Neural crest cell (in vitro differentiated cells): ENCODE data around the gene MYO16. TPM values are rescaled to one million over a fixed set of nuclear protein-coding genes. Genes with fewer than 3 reads are reported as not detected.
A peak's percentile ranks its signal among the peaks of the same experiment; 100 is the strongest.

Experiments
- DNase-seq: peaks from one replicate; pipeline ENCODE4 v3.0.0; 2021; ENCODE audit warnings: low read depth, mixed read lengths, low spot score
- H3K27ac Mint-ChIP-seq: one replicate; pipeline ENCODE4 v1.8.0; 2021; ENCODE audit warnings: mild to moderate bottlenecking, mixed read lengths; ENCODE audit not compliant: unreplicated experiment
- H3K27me3 Mint-ChIP-seq: 2 replicates; pipeline ENCODE4 v1.8.0; 2021; ENCODE audit warnings: low read depth, mild to moderate bottlenecking, mixed read lengths
- H3K36me3 Mint-ChIP-seq: 2 replicates; pipeline ENCODE4 v1.8.0; 2021; ENCODE audit warnings: low read depth, mild to moderate bottlenecking, mixed read lengths
- H3K4me1 Mint-ChIP-seq: 2 replicates; pipeline ENCODE4 v1.8.0; 2021; ENCODE audit warnings: mixed read lengths
- H3K4me3 Mint-ChIP-seq: one replicate; pipeline ENCODE4 v1.8.0; 2021; ENCODE audit warnings: mild to moderate bottlenecking, mixed read lengths
- H3K9me3 Mint-ChIP-seq: 2 replicates; pipeline ENCODE4 v1.8.0; 2021; ENCODE audit warnings: mixed read lengths
- total RNA-seq: library from RNA; stranded (reverse); gene quantifications from 2 replicates; pipeline ENCODE4 v1.2.1, GENCODE V29; 2021
- TF ChIP-seq, protein P1 (sequence below): fragments of 200-600 bp; sonication (generic); conservative IDR thresholded peaks from 2 replicates; pipeline ENCODE4 v1.5.0; 2021; ENCODE audit warnings: antibody characterized with exemption, mild to moderate bottlenecking

MYO16 gene
- total RNA-seq, 1 donor from 2014 or later: 3.3 TPM

DNA sequence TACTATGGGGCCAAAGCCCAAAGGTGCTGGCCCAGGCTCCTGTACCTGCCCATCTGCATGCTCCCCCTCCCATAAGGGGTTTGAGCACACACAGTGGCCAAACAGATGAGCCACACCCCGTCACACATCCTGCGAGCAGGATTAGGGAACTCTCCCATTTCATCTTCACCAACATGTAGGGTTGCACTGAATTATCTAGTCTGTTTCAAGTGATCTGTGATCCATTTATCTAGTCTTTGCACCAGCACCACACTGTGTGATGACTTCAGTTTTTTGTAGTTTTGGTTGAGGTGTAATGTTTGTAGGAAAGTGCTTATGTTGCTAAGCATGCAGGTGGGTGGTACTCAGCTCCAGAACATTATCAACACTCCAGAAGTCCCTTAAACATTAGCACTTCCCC lies 249.3 kb downstream of the MYO16 start:
- Mint-ChIP-seq H3K36me3 (peaks cover 7% of the 10 kb centered on the region), H3K27ac (no peak overlapping the region), H3K27me3 (no peaks in the 10 kb centered on the region), H3K4me1 (no peaks in the 10 kb centered on the region), H3K4me3 (no peak overlapping the region), H3K9me3 (peaks cover 10% of the 10 kb centered on the region)
- TF ChIP-seq, protein P1, sequence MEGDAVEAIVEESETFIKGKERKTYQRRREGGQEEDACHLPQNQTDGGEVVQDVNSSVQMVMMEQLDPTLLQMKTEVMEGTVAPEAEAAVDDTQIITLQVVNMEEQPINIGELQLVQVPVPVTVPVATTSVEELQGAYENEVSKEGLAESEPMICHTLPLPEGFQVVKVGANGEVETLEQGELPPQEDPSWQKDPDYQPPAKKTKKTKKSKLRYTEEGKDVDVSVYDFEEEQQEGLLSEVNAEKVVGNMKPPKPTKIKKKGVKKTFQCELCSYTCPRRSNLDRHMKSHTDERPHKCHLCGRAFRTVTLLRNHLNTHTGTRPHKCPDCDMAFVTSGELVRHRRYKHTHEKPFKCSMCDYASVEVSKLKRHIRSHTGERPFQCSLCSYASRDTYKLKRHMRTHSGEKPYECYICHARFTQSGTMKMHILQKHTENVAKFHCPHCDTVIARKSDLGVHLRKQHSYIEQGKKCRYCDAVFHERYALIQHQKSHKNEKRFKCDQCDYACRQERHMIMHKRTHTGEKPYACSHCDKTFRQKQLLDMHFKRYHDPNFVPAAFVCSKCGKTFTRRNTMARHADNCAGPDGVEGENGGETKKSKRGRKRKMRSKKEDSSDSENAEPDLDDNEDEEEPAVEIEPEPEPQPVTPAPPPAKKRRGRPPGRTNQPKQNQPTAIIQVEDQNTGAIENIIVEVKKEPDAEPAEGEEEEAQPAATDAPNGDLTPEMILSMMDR: no peak
- no peak for DNase-seq

DNA sequence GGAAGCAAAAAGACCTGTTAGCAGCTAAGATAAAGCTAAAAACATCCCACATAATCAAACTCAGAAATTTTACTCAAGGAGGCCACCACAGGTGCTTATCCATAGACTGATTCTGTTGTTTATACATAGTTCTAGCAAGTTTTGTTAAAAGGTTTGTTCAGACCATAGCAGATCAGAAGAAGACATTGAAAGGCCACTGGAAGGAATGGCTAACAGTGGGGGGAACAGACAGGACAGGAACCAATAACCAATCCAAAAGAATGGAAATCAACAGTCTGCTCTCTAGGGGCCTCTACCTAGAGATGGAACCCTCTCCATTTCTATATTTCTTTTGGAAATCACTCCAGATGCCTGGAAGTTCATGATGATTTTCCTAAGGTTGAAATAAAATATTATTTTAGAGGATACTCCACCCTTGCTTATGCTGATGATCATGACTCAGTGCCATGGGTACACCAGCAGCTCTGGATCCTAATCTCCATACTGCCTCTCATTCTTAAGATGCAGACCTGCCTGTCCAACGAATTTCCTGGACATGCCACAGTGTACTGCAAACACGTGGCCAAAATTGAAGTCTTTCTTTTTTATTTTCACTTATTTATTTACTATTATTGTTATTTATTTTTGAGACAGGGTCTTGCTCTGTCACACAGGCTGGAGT lies 260.0 kb downstream of the MYO16 start:
- H3K9me3 Mint-ChIP-seq: no peaks in the 10 kb centered on the region
- no peaks in the 10 kb centered on the region for H3K36me3 Mint-ChIP-seq
- no peak overlapping the region for H3K27ac Mint-ChIP-seq
- H3K27me3 Mint-ChIP-seq: no peaks in the 10 kb centered on the region
- DNase-seq: no peak
- H3K4me3 Mint-ChIP-seq: no peak overlapping the region
- H3K4me1 Mint-ChIP-seq: no peaks in the 10 kb centered on the region
- TF ChIP-seq, protein P1: no peak

DNA sequence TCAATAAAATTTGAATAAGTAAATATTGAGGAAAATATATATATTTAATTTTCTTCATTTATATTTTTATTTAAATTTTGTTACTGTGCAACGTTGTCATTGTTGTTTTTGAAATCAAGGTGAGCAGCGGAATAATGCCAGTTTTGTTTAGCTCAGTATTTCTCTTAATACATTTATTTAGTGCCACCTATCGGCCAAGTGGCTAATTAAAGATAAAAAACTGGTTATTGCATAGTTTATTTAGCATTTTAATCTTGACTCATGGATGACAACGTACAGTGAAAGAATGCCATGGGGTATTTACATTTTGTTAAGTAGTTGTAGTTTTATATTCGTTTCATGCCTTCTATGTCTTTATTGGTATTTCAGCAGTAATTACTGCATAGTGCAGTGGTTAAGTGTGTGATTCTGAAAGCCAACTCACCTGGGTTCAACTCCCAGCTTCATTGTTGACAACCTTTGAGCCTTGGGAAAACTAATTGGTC lies 265.9 kb downstream of the MYO16 start:
- H3K9me3 Mint-ChIP-seq: no peaks in the 10 kb centered on the region
- TF ChIP-seq, protein P1: peak; percentile 85
- H3K4me3 Mint-ChIP-seq: no peak overlapping the region
- no peaks in the 10 kb centered on the region for H3K4me1 Mint-ChIP-seq
- H3K36me3 Mint-ChIP-seq: no peaks in the 10 kb centered on the region
- H3K27ac Mint-ChIP-seq: no peak overlapping the region
- no peak for DNase-seq
- no peaks in the 10 kb centered on the region for H3K27me3 Mint-ChIP-seq

DNA sequence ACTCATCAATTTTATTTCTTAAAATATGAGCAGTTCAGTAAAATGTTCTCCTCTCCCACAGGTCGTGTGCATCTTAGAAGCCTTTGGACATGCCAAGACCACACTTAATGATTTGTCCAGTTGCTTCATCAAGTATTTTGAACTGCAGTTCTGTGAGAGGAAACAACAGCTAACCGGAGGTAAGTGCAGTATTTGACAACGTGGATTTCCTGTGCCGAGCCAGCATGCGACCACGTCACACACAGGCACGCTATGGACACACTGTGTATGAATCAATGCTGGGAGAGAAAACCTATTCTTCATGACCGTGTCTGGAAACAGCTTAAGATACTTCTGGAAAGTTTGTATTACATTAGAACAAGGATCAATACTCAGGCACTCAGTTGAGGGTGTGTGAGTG lies 268.5 kb downstream of the MYO16 start:
- TF ChIP-seq, protein P1: no peak
- no peaks in the 10 kb centered on the region for H3K36me3 Mint-ChIP-seq
- no peaks in the 10 kb centered on the region for H3K9me3 Mint-ChIP-seq
- H3K27ac Mint-ChIP-seq: no peak overlapping the region
- no peaks in the 10 kb centered on the region for H3K27me3 Mint-ChIP-seq
- H3K4me3 Mint-ChIP-seq: no peak overlapping the region
- no peak for DNase-seq
- H3K4me1 Mint-ChIP-seq: no peaks in the 10 kb centered on the region

DNA sequence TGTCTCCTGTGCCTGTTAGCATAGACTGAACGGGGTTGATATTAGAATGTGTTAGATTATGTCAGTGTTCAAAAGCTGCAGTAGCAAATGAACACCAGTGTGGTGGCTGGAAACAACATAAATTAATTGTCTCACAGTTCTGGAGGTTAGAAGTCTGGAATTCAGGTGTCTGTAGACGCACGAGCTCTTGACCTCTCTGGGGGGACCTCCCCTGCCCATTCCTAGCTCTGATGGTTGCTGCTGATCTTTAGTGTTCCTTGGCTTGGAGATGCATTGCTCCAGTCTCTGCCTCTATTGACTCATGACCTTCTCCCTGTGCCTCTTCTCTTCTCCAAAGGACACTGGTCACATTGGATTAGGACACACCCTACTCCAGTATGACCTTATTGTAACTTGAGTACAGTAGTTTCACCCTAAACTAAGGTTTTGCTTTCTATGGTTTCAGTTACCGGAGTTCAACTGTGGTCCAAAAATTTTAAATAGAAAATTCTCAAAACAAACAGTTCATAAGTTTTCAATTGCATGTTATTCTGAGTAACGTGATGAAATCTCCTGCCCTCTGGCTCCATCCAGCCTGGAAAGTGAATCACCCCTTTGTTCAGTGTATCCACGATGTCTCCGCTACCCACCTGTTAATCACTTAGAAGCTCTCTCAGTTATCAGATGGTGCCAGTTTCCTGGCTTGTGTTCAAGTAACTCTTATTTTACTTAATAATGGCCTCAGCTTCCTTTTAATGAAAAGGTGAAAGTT lies 273.2 kb downstream of the MYO16 start:
- Mint-ChIP-seq H3K27ac (no peak overlapping the region), H3K27me3 (no peaks in the 10 kb centered on the region), H3K9me3 (no peaks in the 10 kb centered on the region), H3K4me3 (no peak overlapping the region), H3K36me3 (no peaks in the 10 kb centered on the region), H3K4me1 (no peaks in the 10 kb centered on the region)
- DNase-seq: no peak
- TF ChIP-seq, protein P1: no peak
